DND-41 (cell line): ENCODE measurements around the gene RRP12.

ENCODE experiments used
- CTCF ChIP-seq: IDR thresholded peaks from 2 replicates; pipeline ENCODE4 v1.5.1; 2012; ENCODE audit warnings: borderline replicate concordance, low read length, moderate library complexity, mild to moderate bottlenecking; ENCODE audit not compliant: poor library complexity, severe bottlenecking; ENCODE audit errors: extremely low read depth
- EZH2 ChIP-seq: IDR thresholded peaks from 3 replicates; pipeline ENCODE4 v1.6.1; 2012; ENCODE audit warnings: borderline replicate concordance, low read depth, mild to moderate bottlenecking, moderate library complexity, low read length, inconsistent platforms; ENCODE audit not compliant: severe bottlenecking

GRCh38 chr10:97388152-97388551 is 13.0 kb downstream of the RRP12 start:
- TF ChIP-seq CTCF (no peak), EZH2 (no peak)
